CD14-positive monocyte (primary cell): ENCODE results near the gene CELSR1. TPM values are rescaled to one million over a fixed set of nuclear protein-coding genes. Genes with fewer than 3 reads are reported as not detected.

Experiments
- DNase-seq, 3 donors: peaks; one replicate each; pipeline ENCODE4 v3.0.0-alpha.2; 2011 to 2022
- H2AFZ ChIP-seq: 2 replicates; pipeline ENCODE4 v1.6.0; 2012; ENCODE audit warnings: mild to moderate bottlenecking, low read depth, low read length, inconsistent platforms; ENCODE audit not compliant: insufficient read depth, poor library complexity, severe bottlenecking
- H3K27ac ChIP-seq, 2 donors: 1 replicate in 1 of 2; 2 replicates in 1 of 2; pipeline ENCODE4 v1.5.1; 2012 to 2013; ENCODE audit warnings: low read length in 2 of 2, control low read depth in 1 of 2, inconsistent platforms in 1 of 2, low read depth in 1 of 2, mild to moderate bottlenecking in 1 of 2
- H3K27me3 ChIP-seq, 2 donors: one replicate each; pipeline versions ENCODE4 v1.6.0 to v1.6.1; 2011 to 2013; ENCODE audit warnings: low read length in 2 of 2; ENCODE audit not compliant: control insufficient read depth in 2 of 2, insufficient read depth in 2 of 2
- H3K36me3 ChIP-seq, 2 donors: replicated peaks in 1 of 2; 1 replicate in 1 of 2; 2 replicates in 1 of 2; pipeline versions ENCODE4 v1.5.1 to v1.6.1; 2012 to 2013; ENCODE audit warnings: low read length in 2 of 2, control low read depth in 1 of 2, inconsistent platforms in 1 of 2, mild to moderate bottlenecking in 1 of 2; ENCODE audit not compliant: insufficient read depth in 2 of 2, control insufficient read depth in 1 of 2
- H3K4me1 ChIP-seq, 2 donors: 1 replicate in 1 of 2; 2 replicates in 1 of 2; pipeline versions ENCODE4 v1.5.1 to v1.6.1; 2012 to 2013; ENCODE audit warnings: low read length in 2 of 2, control low read depth in 1 of 2, inconsistent platforms in 1 of 2, mild to moderate bottlenecking in 1 of 2, moderate library complexity in 1 of 2; ENCODE audit not compliant: insufficient read depth in 2 of 2, control insufficient read depth in 1 of 2
- H3K4me2 ChIP-seq: replicated peaks from 2 replicates; pipeline ENCODE3; 2012; ENCODE audit warnings: low read length, moderate library complexity, mild to moderate bottlenecking; ENCODE audit not compliant: poor library complexity, severe bottlenecking; ENCODE audit errors: extremely low read depth
- H3K4me3 ChIP-seq, 3 experiments: fragments of 200-600 bp in 1 of 3; sonication (generic) in 1 of 3; replicated peaks in 1 of 3; 1 replicate in 2 of 3; 2 replicates in 1 of 3; pipeline ENCODE4 v1.5.1; 2011 to 2013; ENCODE audit warnings: low read length in 3 of 3, mild to moderate bottlenecking in 3 of 3, control low read depth in 2 of 3, low read depth in 2 of 3, inconsistent platforms in 1 of 3, moderate library complexity in 1 of 3
- H3K79me2 ChIP-seq: 2 replicates; pipeline ENCODE4 v1.6.0; 2012; ENCODE audit warnings: mild to moderate bottlenecking, control low read depth, inconsistent platforms, low read length, moderate library complexity; ENCODE audit not compliant: insufficient read depth
- H3K9ac ChIP-seq: 2 replicates; pipeline ENCODE4 v1.6.0; 2017; ENCODE audit warnings: low read length, mild to moderate bottlenecking; ENCODE audit not compliant: insufficient read depth, poor library complexity, severe bottlenecking
- H3K9me3 ChIP-seq, 2 donors: replicated peaks in 1 of 2; 1 replicate in 1 of 2; 2 replicates in 1 of 2; pipeline versions ENCODE4 v1.5.1 to v1.6.1; 2012 to 2013; ENCODE audit warnings: low read length in 2 of 2, control low read depth in 1 of 2; ENCODE audit not compliant: control insufficient read depth in 1 of 2, insufficient read depth in 1 of 2
- H4K20me1 ChIP-seq: 2 replicates; pipeline ENCODE4 v1.6.0; 2012; ENCODE audit warnings: mild to moderate bottlenecking, low read length, control low read depth, moderate library complexity; ENCODE audit not compliant: insufficient read depth
- H3K27ac Mint-ChIP-seq, 7 donors: one replicate each; pipeline ENCODE4 v1.8.0; 2020; ENCODE audit warnings: mild to moderate bottlenecking in 7 of 7, mixed read lengths in 7 of 7, moderate library complexity in 6 of 7, inconsistent platforms in 2 of 7
- H3K27me3 Mint-ChIP-seq, 3 donors: one replicate each; pipeline ENCODE4 v1.8.0; 2021 to 2022; ENCODE audit warnings: low read depth in 3 of 3, mild to moderate bottlenecking in 3 of 3, mixed read lengths in 3 of 3, moderate library complexity in 3 of 3, inconsistent platforms in 1 of 3
- H3K36me3 Mint-ChIP-seq, 2 donors: one replicate each; pipeline ENCODE4 v1.8.0; 2020; ENCODE audit warnings: mixed read lengths in 2 of 2, inconsistent platforms in 1 of 2, mild to moderate bottlenecking in 1 of 2
- H3K4me1 Mint-ChIP-seq: one replicate; pipeline ENCODE4 v1.8.0; 2020; ENCODE audit warnings: mild to moderate bottlenecking, mixed read lengths
- H3K4me3 Mint-ChIP-seq, 2 donors: one replicate each; pipeline ENCODE4 v1.8.0; 2020; ENCODE audit warnings: mild to moderate bottlenecking in 2 of 2, mixed read lengths in 2 of 2, moderate library complexity in 1 of 2
- H3K9me3 Mint-ChIP-seq, 7 donors: one replicate each; pipeline ENCODE4 v1.8.0; 2020 to 2022; ENCODE audit warnings: mixed read lengths in 7 of 7, mild to moderate bottlenecking in 6 of 7, moderate library complexity in 6 of 7, inconsistent platforms in 2 of 7
- WGBS: methylation state at CpG from one replicate; pipeline ENCODE4 v1.1.5; 2013; ENCODE audit warnings: missing lambda C conversion rate; ENCODE audit not compliant: insufficient coverage; 5-methylcytosine and 5-hydroxymethylcytosine counted together
- intact Hi-C, 2 donors: fragments of 100-400 bp; cut with micrococcal nuclease; formaldehyde crosslinking; loops; one replicate each; pipeline versions ENCODE4 v1.15.0 to v1.15.1; 2023
- polyA plus RNA-seq, 3 donors: library from polyadenylated mRNA; depleted of rRNA in 1 of 3; unstranded in 2 of 3; stranded (reverse) in 1 of 3; fragments of 300-500 nt in 2 of 3; fragments of >200 nt in 1 of 3; fragmentation: Illumina TruSeq in 2 of 3; gene quantifications; 1 replicate in 2 of 3; 2 replicates in 1 of 3; pipeline ENCODE4 v1.2.3, GENCODE V29; 2012 to 2021
- TF ChIP-seq, protein P1 (sequence below): fragments of 200-600 bp; IDR thresholded peaks from one replicate; pipeline ENCODE4 v1.8.0; 2022; ENCODE audit warnings: antibody characterized with exemption, mild to moderate bottlenecking

Gene CELSR1
- polyA plus RNA-seq, 3 donors, result 0.16 TPM; not detected in 2

GRCh38 chr22:46557736-46558480 is 20.5 kb upstream of the CELSR1 start:
- Mint-ChIP-seq H3K36me3 (peaks cover 2 to 3% of the 10 kb centered on the region in 2 donors), H3K4me1 (peaks cover 24% of the 10 kb centered on the region), H3K4me3 (no peak overlapping the region), H3K9me3 (peaks cover 8 to 26% (median 9%) of the 10 kb centered on the region in 7 donors), H3K27ac (no peak overlapping the region), H3K27me3 (peaks cover 0 to 7% (median 4%) of the 10 kb centered on the region in 3 donors)
- Histone ChIP-seq H2AFZ (no peak overlapping the region), H3K36me3 (no peaks in the 10 kb centered on the region), H3K27me3 (no peaks in the 10 kb centered on the region), H4K20me1 (no peaks in the 10 kb centered on the region), H3K9ac (no peak overlapping the region), H3K79me2 (peaks cover 6% of the 10 kb centered on the region), H3K4me3 (no peak overlapping the region), H3K9me3 (peaks cover 3 to 12% of the 10 kb centered on the region in 2 donors), H3K27ac (no peak overlapping the region), H3K4me1 (peaks cover 23 to 25% of the 10 kb centered on the region in 2 donors), H3K4me2 (no peak overlapping the region)
- 82% methylated on average over 7 of the region's 8 CpGs for WGBS
- TF ChIP-seq, protein P1, sequence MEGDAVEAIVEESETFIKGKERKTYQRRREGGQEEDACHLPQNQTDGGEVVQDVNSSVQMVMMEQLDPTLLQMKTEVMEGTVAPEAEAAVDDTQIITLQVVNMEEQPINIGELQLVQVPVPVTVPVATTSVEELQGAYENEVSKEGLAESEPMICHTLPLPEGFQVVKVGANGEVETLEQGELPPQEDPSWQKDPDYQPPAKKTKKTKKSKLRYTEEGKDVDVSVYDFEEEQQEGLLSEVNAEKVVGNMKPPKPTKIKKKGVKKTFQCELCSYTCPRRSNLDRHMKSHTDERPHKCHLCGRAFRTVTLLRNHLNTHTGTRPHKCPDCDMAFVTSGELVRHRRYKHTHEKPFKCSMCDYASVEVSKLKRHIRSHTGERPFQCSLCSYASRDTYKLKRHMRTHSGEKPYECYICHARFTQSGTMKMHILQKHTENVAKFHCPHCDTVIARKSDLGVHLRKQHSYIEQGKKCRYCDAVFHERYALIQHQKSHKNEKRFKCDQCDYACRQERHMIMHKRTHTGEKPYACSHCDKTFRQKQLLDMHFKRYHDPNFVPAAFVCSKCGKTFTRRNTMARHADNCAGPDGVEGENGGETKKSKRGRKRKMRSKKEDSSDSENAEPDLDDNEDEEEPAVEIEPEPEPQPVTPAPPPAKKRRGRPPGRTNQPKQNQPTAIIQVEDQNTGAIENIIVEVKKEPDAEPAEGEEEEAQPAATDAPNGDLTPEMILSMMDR, result no peak
- no peak for DNase-seq
- intact Hi-C loops, result no loop called here

DNA sequence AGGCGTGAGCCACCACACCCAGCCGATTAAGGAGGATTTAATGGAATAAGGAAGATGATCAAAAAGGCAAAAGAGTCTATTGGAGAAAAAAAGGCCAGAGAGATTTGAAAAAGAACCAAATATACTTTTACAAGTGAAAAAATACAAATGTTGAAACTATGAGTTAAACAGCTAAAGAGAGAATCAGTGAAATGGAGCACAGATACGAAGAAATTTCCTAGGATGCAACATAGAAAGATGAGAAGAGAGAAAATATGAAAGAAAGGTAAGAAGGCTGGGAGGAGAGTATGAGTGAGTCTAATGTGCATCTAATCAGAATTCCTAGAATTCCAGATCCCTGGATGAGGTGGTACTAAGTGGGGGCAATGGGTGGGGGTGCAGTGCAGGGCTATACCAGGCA is 19.4 kb upstream of the CELSR1 start:
- no peak for DNase-seq
- TF ChIP-seq, protein P1, result no peak
- no peak overlapping the region for H3K9ac ChIP-seq
- Mint-ChIP-seq H3K4me1 (peaks cover 14% of the 10 kb centered on the region), H3K4me3 (no peak overlapping the region), H3K36me3 (peaks cover 3 to 5% of the 10 kb centered on the region in 2 donors), H3K9me3 (peaks cover 9 to 34% (median 16%) of the 10 kb centered on the region in 7 donors), H3K27me3 (peaks cover 0 to 5% (median 4%) of the 10 kb centered on the region in 3 donors), H3K27ac (no peak overlapping the region)
- no peaks in the 10 kb centered on the region for H4K20me1 ChIP-seq
- no peak overlapping the region for H2AFZ ChIP-seq
- WGBS, result no CpG with 5 or more reads among the region's 3 CpGs
- no peaks in the 10 kb centered on the region for H3K27me3 ChIP-seq
- no peak overlapping the region for H3K27ac ChIP-seq
- peaks cover 4% of the 10 kb centered on the region for H3K79me2 ChIP-seq
- H3K36me3 ChIP-seq, result no peaks in the 10 kb centered on the region
- intact Hi-C loops, result no loop called here
- no peak overlapping the region for H3K4me3 ChIP-seq
- peaks cover 10 to 21% of the 10 kb centered on the region in 2 donors for H3K9me3 ChIP-seq
- H3K4me2 ChIP-seq, result no peak overlapping the region
- H3K4me1 ChIP-seq, result peaks cover 13 to 14% of the 10 kb centered on the region in 2 donors
